GM12864 (cell line): ENCODE data around the gene SPATA31C2.

ENCODE experiments used
- DNase-seq: peaks from one replicate; pipeline ENCODE4 v3.0.0-alpha.2; 2011; ENCODE audit warnings: low read depth
- H3K4me3 ChIP-seq: 2 replicates; pipeline ENCODE4 v1.5.1; 2011; ENCODE audit warnings: mild to moderate bottlenecking, low read depth, low read length, control low read depth
- CTCF ChIP-seq: IDR thresholded peaks from 2 replicates; pipeline ENCODE4 v1.5.1; 2011; ENCODE audit warnings: low read depth, mild to moderate bottlenecking, moderate library complexity, low read length, control low read depth, inconsistent platforms; ENCODE audit errors: missing control alignments

The SPATA31C2 gene

GRCh38 chr9:88085476-88085875 lies 52.8 kb downstream of the SPATA31C2 start:
- no peak for TF ChIP-seq CTCF
- DNase-seq = no peak
- H3K4me3 ChIP-seq = no peak overlapping the region

- TF ChIP-seq CTCF = no peak
- DNase-seq = no peak
- no peak overlapping the region for H3K4me3 ChIP-seq
Measured at GRCh38 chr9:88084357-88085183, 53.7 kb downstream of the SPATA31C2 start.
